Stimulated activated CD8-positive, alpha-beta memory T cell treated with anti-CD3 and anti-CD28 coated beads, Interleukin-4, amount 100 ng/mL, for 1 hour (primary cell): ENCODE data around the gene UTF1.
"Not testable (repeated sequence)": the region's sequence is repeated elsewhere in the genome, so short reads cannot be mapped to it uniquely, and the experiment has no call there.

Experiments used
- DNase-seq, 2 donors: peaks; one replicate each; pipeline ENCODE4 v3.0.0-alpha.2; 2020; ENCODE audit warnings: low read depth in 2 of 2, low spot score in 1 of 2

Gene UTF1

GRCh38 chr10:133226251-133226808, 3.7 kb upstream of the UTF1 start:
- no peak for DNase-seq

- DNase-seq, result no peak
Observed at GRCh38 chr10:133227256-133227655, 2.8 kb upstream of the UTF1 start.

GRCh38 chr10:133229265-133230043, 563 bp upstream of the UTF1 start:
- DNase-seq, result no peak

GRCh38 chr10:133230387-133231195, 574 bp downstream of the UTF1 start:
- no peak for DNase-seq

- DNase-seq, result no peak
Observed at GRCh38 chr10:133231244-133231945, 1.4 kb downstream of the UTF1 start.

GRCh38 chr10:133231946-133232574, 2.0 kb downstream of the UTF1 start:
- no peak for DNase-seq

GRCh38 chr10:133234796-133235195, 4.8 kb downstream of the UTF1 start:
- not testable (repeated sequence) for DNase-seq

GRCh38 chr10:133235265-133235855, 5.3 kb downstream of the UTF1 start:
- DNase-seq, result no peak

GRCh38 chr10:133235932-133236331, 5.9 kb downstream of the UTF1 start:
- no peak for DNase-seq

- no peak for DNase-seq
Observed at GRCh38 chr10:133236401-133237240, 6.6 kb downstream of the UTF1 start.

- no peak for DNase-seq
Observed at GRCh38 chr10:133237241-133237587, 7.2 kb downstream of the UTF1 start.

- no peak for DNase-seq
Observed at GRCh38 chr10:133237588-133238465, 7.8 kb downstream of the UTF1 start, which contains the start of gene VENTX. Gene VENTX (plus strand): TSS chr10:133237855. CDS start chr10:133237915, 60 bp downstream.

- DNase-seq, result no peak
Observed at GRCh38 chr10:133238466-133238804, 8.4 kb downstream of the UTF1 start.

GRCh38 chr10:133239990-133240389, 10.0 kb downstream of the UTF1 start:
- no peak for DNase-seq

- DNase-seq, result no peak
Observed at GRCh38 chr10:133241501-133242205, 11.6 kb downstream of the UTF1 start.

- no peak for DNase-seq
Observed at GRCh38 chr10:133242611-133243356, 12.8 kb downstream of the UTF1 start.

- DNase-seq, result no peak
Observed at GRCh38 chr10:133243593-133243992, 13.6 kb downstream of the UTF1 start.
